Left ventricle myocardium superior (tissue), 1 donor: ENCODE measurements around the gene USP17L17. TPM values are rescaled to one million over a fixed set of nuclear protein-coding genes. Genes with fewer than 3 reads are reported as not detected.
"Not testable (repeated sequence)": the region's sequence is repeated elsewhere in the genome, so short reads cannot be mapped to it uniquely, and the experiment has no call there.

Source experiments
- ATAC-seq: fragments of 200-7000 bp; cut with Tn5 transposase; one replicate; pipeline ENCODE4 v1.9.1; 2020; ENCODE audit warnings: mild to moderate bottlenecking, moderate library complexity
- DNase-seq: peaks from one replicate; pipeline ENCODE4 v3.0.0-alpha.2; 2020
- intact Hi-C: fragments of 100-400 bp; cut with micrococcal nuclease; formaldehyde crosslinking; loops from one replicate; pipeline ENCODE4 v1.11.0; 2022
- long read RNA-seq: library from polyadenylated mRNA; unstranded; transcript quantifications from one replicate; pipeline ENCODE4 v2.0.0, GENCODE V29; 2021
- total RNA-seq: library from RNA; stranded (reverse); fragmentation: NEBNext Ultra II Directional; extraction: Animal tissue kit (Norgen Biotek cat#: 25700); gene quantifications from one replicate; pipeline ENCODE4 v1.2.1, GENCODE V29; 2021
- donor health status: DM: no; HTN: yes; CAD: no; lungs with severe emphysema.

USP17L17 gene
- total RNA-seq: not detected
- long read RNA-seq: 0 reads

GRCh38 chr4:9243579-9243978, at the start of gene USP17L17:
TSS of gene USP17L17 (plus strand) at chr4:9243879. CDS start at chr4:9243879, 0 bp downstream.
- intact Hi-C loops, ATAC-seq, DNase-seq: not testable (repeated sequence)

- DNase-seq, ATAC-seq, intact Hi-C loops: not testable (repeated sequence)
Observed at GRCh38 chr4:9210357-9210756, 33.3 kb upstream of the USP17L17 start, which contains the start of gene USP17L10. TSS of gene USP17L10 (plus strand) at chr4:9210657. CDS start at chr4:9210657, 0 bp downstream.

DNA sequence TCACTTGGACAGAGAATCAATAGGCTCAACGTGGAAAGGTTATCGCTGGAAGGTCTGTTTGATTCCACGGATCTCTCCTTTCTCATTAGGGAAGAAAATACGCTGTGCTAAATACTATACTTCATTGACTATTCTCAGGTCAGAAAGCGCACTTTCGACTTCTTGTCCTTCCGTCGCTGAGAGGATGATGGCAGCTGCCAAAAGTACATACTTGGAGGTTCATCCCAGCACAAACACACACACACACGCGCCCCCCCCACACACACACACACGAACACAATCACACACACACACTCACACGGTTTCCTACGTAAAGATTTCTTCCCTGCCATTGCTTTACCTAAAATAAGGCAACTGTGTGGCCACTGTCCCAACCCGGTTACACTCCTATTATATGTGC, 29.0 kb upstream of the USP17L17 start:
- peak; percentile 10 for DNase-seq
- ATAC-seq, intact Hi-C loops: not testable (repeated sequence)

DNA sequence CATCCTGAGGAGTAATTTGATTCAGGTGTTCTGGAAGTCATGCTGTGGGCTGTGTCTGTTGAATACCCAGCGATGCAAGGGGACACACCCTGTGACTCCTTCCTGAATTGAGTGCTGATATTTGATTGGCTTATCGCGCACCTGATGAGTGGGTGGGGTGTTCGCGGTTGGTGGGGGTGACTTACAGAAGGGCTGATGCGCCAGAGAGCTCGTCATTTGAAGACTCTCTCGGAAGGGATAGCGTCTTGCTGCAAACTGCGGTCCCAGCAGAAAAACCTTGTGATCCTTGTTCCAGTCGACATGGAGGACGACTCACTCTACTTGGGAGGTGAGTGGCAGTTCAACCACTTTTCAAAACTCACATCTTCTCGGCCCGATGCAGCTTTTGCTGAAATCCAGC, 28.6 kb upstream of the USP17L17 start, which contains the start of gene USP17L11:
TSS of gene USP17L11 (plus strand) at position 301 of the 400 bp plus-strand sequence. CDS start at position 301, 0 bp downstream.
- ATAC-seq, DNase-seq, intact Hi-C loops: not testable (repeated sequence)

- intact Hi-C loops, DNase-seq, ATAC-seq: not testable (repeated sequence)
Observed at GRCh38 chr4:9219852-9220251, 23.8 kb upstream of the USP17L17 start, which contains the start of gene USP17L12. TSS of gene USP17L12 (plus strand) at chr4:9220152. CDS start at chr4:9220152, 0 bp downstream.

GRCh38 chr4:9224596-9224995, 19.1 kb upstream of the USP17L17 start, which contains the start of gene USP17L13:
TSS of gene USP17L13 (plus strand) at chr4:9224896. CDS start at chr4:9224896, 0 bp downstream.
- DNase-seq, ATAC-seq, intact Hi-C loops: not testable (repeated sequence)

GRCh38 chr4:9230249-9230648, 13.4 kb upstream of the USP17L17 start:
- intact Hi-C loops, ATAC-seq: not testable (repeated sequence)
- peak; percentile 5 for DNase-seq

- intact Hi-C loops, DNase-seq, ATAC-seq: not testable (repeated sequence)
Observed at GRCh38 chr4:9234085-9234484, 9.6 kb upstream of the USP17L17 start, which contains the start of gene USP17L15. TSS of gene USP17L15 (plus strand) at chr4:9234385. CDS start at chr4:9234385, 0 bp downstream.

- intact Hi-C loops, ATAC-seq: not testable (repeated sequence)
- DNase-seq: peak; percentile 20
Observed at GRCh38 chr4:9238461-9238860, 5.2 kb upstream of the USP17L17 start.

- ATAC-seq, intact Hi-C loops, DNase-seq: not testable (repeated sequence)
Observed at GRCh38 chr4:9247953-9248680, 4.4 kb downstream of the USP17L17 start, which contains the start of gene USP17L18. TSS of gene USP17L18 (plus strand) at chr4:9248630. CDS start at chr4:9248630, 0 bp downstream.

DNA sequence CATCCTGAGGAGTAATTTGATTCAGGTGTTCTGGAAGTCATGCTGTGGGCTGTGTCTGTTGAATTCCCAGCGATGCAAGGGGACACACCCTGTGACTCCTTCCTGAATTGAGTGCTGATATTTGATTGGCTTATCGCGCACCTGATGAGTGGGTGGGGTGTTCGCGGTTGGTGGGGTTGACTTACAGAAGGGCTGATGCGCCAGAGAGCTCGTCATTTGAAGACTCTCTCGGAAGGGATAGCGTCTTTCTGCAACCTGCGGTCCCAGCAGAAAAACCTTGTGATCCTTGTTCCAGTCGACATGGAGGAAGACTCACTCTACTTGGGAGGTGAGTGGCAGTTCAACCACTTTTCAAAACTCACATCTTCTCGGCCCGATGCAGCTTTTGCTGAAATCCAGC, 9.4 kb downstream of the USP17L17 start, which contains the start of gene USP17L19:
TSS of gene USP17L19 (plus strand) at position 301 of the 400 bp plus-strand sequence. CDS start at position 301, 0 bp downstream.
- ATAC-seq, intact Hi-C loops, DNase-seq: not testable (repeated sequence)

DNA sequence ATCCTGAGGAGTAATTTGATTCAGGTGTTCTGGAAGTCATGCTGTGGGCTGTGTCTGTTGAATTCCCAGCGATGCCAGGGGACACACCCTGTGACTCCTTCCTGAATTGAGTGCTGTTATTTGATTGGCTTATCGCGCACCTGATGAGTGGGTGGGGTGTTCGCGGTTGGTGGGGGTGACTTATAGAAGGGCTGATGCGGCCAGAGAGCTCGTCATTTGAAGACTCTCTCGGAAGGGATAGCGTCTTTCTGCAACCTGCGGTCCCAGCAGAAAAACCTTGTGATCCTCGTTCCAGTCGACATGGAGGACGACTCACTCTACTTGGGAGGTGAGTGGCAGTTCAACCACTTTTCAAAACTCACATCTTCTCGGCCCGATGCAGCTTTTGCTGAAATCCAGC, 14.1 kb downstream of the USP17L17 start, which contains the start of gene USP17L20:
TSS of gene USP17L20 (plus strand) at position 301 of the 400 bp plus-strand sequence. CDS start at position 301, 0 bp downstream.
- ATAC-seq, intact Hi-C loops, DNase-seq: not testable (repeated sequence)

- ATAC-seq, DNase-seq, intact Hi-C loops: not testable (repeated sequence)
Observed at GRCh38 chr4:9262572-9262971, 18.9 kb downstream of the USP17L17 start, which contains the start of gene USP17L21. TSS of gene USP17L21 (plus strand) at chr4:9262872. CDS start at chr4:9262872, 0 bp downstream.

DNA sequence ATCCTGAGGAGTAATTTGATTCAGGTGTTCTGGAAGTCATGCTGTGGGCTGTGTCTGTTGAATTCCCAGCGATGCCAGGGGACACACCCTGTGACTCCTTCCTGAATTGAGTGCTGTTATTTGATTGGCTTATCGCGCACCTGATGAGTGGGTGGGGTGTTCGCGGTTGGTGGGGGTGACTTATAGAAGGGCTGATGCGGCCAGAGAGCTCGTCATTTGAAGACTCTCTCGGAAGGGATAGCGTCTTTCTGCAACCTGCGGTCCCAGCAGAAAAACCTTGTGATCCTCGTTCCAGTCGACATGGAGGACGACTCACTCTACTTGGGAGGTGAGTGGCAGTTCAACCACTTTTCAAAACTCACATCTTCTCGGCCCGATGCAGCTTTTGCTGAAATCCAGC, 23.6 kb downstream of the USP17L17 start, which contains the start of gene USP17L22:
TSS of gene USP17L22 (plus strand) at position 301 of the 400 bp plus-strand sequence. CDS start at position 301, 0 bp downstream.
- DNase-seq, ATAC-seq, intact Hi-C loops: not testable (repeated sequence)

DNA sequence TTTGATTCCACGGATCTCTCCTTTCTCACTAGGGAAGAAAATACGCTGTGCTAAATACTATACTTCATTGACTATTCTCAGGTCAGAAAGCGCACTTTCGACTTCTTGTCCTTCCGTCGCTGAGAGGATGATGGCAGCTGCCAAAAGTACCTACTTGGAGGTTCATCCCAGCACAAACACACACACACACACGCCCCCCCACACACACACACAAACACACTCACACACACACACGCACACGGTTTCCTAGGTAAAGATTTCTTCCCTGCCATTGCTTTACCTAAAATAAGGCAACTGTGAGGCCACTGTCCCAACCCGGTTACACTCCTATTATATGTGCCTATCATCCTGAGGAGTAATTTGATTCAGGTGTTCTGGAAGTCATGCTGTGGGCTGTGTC, 28.0 kb downstream of the USP17L17 start:
- intact Hi-C loops, ATAC-seq: not testable (repeated sequence)
- DNase-seq: peak; percentile 31
